HG03469 (cell line): ENCODE data around the gene ZMYM2.
"Not testable (repeated sequence)": the region's sequence is repeated elsewhere in the genome, so short reads cannot be mapped to it uniquely, and the experiment has no call there.

ENCODE experiments used
- ATAC-seq: cut with Tn5 transposase; IDR thresholded peaks from one replicate; pipeline ENCODE4 v1.9.1; 2021; ENCODE audit warnings: mild to moderate bottlenecking, moderate library complexity, moderate number of reproducible peaks; ENCODE audit not compliant: unreplicated experiment

Gene ZMYM2

DNA sequence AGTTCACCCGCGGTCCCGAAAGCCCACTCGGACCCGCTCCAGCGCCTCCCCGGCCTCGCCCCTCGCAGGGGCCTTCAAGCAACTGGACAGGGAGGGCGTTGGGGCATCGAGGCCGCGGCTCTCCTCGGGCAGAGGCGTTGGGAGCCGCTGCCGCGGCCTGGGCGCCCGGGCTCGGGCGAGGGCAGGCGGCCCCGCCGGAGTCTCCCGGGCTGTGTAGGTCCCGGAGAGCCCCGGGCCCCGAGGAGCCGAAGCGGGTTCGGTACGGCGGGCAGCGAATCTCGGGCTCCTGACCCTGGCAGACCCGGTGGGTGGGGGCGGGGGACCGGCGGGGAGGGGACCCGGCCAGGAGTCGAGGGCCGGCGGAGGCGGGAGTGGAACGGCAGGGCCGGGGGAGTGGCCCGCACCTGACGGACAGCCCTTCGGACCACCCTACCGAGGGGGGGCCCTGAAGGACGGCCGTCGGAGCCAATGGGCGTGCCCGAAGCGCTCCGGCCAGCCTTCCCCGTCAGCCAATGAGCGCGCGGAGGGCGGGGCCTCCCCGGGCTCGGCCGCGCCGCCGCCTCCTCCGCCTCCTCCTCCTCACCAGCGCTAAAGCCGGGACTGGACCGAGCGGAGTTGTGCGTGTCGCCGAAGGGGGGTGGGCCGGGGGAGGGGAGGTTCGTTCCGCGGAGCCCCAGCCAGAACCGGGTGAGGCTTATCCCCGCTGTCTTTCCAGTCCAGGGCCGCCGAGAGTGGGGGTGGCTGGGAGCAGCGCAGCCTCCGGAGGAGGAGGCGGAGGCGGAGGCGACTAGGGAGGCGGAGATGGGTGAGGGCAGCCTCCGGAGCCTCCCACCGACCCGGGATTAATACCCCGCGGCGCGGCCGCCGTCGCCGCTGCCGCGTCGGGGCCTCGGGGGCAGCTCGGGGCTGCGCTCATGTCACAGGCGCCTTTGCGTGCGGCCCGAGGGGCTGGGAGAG lies at the start of gene ZMYM2:
TSS of gene ZMYM2 (plus strand) at position 573 of the 957 bp plus-strand sequence. CDS start 34,346 bp downstream, outside the sequence.
- peak; percentile 67 for ATAC-seq

GRCh38 chr13:19910336-19911072 lies 48.0 kb upstream of the ZMYM2 start:
- ATAC-seq: no peak

GRCh38 chr13:19927117-19927748 lies 31.3 kb upstream of the ZMYM2 start:
- no peak for ATAC-seq

DNA sequence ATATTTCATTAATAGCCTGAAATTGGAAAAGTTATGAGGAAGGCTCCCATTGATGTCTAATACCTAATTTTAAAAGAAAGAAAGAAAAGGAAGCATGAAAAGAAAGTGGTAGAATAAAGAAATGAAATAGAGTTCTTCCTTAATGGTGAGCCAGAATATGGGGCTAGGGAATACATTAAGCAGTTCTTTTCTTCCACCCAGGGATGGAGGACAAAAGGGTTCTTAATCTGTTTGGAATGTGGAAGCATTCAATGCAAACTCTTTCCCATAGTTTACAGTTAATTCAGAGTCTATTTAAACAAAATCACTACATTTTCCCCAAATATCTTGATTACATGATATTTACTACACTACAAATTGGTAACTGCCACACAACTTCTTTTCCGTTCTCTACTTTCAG lies 18.4 kb upstream of the ZMYM2 start:
- no peak for ATAC-seq

DNA sequence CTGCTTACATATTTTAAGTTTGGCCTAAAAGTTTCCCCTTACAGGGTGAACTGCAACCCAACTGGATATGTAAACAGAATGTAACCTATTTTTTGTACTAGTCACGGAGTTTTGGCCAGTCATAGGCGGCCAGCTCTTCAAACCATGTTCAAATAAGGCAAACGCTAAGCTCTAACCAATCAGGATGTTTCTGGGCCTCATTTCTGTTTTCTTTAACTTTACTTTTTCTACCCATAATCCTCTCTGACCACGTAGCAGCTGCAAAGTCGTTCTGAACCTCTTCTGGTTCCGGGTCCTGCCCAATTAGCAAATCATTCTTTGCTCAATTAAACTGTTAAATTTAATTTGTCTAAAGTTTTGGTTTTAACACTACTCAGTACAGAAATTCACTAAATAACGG lies 8.2 kb upstream of the ZMYM2 start:
- no peak for ATAC-seq

DNA sequence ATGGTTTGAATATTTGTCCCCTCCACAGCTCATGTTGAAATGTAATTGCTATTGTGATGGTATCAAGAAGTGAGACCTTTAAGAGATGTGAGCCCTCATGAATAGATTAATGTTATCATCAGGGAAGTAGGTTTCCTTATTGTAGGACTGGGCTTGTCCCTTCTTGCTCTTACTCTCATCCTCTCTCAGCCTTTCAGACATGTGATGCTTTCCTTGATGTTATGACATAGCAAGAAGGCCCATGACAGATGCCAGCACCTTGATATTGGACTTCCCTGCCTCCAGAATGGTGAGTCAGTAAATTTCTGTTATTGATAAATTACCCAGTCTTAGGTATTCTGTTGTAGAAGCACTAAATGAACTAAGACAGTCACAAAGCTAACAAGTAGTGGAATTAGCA lies 5.7 kb upstream of the ZMYM2 start:
- no peak for ATAC-seq

GRCh38 chr13:19955873-19956559 lies 2.5 kb upstream of the ZMYM2 start:
- no peak for ATAC-seq

GRCh38 chr13:19957320-19958154 lies 990 bp upstream of the ZMYM2 start:
- ATAC-seq: peak; percentile 21

DNA sequence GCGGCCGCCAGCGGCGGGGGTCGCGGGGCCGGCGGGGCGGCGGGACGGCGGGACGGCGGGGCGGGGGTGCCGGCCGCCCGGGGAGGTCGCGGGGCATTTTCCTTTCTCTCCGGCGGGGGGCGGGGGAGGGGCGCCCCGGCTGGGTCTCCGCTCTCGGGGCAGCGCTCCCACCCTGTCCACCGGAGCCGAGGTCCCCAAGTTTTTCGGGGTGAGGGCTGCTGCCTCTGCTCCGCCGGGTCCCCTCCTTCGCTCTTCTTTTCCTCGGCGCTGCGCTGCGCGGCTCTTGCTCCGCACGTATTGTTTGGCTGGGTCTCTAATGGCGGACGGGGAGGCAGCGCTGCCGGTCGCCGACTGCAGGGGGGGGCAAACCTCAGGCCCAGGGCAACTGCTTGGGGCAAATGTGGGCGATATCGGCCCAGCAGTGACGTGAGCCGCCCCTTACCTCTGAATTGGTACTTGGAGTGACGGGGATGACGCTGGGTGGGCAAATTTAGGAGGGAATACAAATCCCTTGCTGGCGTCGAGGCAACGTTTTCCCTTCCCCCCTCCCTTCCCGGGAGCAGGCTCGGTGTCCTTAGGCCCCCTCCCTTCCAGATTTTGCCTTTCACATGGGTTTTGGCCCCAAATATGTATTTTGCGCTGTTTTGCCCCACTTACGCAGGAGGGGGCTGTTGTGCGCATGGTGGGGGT lies 759 bp downstream of the ZMYM2 start:
- ATAC-seq: no peak

DNA sequence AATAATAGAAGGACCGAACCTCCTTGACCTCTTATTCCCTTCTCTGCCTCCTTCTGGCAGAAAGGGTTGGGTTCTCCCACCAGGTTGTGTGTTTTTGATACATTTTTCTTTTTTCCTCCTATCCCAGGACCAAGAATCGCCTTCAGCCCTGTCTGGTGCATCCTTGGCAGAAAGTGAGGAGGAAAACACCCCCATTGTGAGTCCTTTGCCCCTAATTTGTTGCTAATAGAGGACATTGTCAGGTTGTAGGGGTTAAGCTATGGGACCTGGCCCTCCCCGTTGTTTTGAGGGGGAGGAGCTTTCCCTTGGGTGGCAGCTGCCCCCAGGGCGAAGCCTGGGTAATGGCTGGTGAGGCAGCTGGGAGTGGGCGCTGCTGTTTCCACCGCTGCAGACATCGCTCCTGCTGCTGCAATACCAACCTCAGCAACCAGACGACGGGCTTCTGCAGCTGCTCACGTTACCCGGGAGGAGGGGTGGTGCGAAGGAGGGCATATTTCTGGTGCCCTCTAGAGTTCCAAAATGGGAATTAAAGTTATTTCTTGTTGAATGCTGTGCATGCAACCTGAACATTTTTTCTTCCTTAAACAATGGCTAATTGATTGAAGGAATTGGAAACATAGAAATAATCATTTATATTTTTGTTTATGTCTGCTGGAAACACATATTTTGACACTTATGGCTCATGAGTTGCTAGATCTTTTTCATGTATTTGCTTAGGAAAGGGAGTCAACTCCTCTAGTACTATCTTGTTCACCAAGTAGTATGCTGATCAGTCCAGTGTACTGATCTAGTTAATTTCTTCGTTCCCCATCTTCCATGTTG lies 1.5 kb downstream of the ZMYM2 start:
- peak; percentile 32 for ATAC-seq

DNA sequence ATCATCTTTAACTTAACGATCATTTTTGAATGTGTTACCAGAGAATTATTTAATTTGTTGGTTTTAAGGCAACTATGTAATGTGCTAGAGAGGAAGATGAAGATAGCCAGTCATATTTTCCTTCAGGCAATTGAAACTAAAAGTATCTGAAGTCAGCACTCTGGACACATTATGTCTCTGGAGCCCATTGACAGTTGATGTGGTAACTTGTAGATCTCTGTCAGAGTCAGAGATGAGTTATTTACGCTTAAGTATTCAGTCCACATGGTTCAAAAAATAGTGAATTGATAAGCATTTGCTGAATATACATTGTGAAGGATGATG lies 2.1 kb downstream of the ZMYM2 start:
- no peak for ATAC-seq

DNA sequence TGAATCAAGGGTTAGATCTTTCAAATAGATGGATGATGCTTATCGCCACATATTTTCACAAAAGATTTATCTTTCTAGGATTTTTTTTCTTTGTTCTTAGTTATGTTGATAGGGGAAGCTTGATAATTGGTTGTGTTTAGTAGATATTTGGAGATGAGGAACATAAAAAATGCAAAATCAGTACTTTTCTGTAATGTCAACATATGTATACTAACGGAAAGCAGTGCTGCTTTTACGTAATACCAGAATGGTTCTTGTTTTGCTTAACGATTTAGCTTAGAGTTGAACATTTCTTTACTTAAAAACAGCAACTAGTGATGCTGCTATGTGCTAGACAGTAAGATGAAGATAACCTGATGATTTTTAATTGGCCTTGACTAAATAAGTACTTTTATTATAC lies 3.0 kb downstream of the ZMYM2 start:
- no peak for ATAC-seq

DNA sequence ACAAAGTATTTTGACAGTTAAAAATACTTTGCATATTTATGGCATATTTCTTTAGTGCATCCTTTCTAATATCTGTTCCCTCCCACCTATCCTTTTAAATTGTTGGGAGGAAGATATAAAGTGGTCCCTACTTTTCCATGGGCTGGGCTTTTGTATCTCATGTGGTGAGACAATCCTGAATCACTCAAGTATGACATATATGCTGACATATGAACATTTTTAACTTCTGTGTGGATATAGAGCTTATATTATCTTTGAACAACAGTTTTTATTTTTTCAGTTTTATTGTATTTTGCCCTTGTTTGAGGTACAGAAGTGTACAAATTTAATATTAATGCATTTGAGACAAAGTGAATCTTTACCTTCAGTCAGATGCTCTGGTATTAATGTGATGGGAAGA lies 3.4 kb downstream of the ZMYM2 start:
- no peak for ATAC-seq

GRCh38 chr13:19962894-19963293 lies 4.4 kb downstream of the ZMYM2 start:
- ATAC-seq: no peak

DNA sequence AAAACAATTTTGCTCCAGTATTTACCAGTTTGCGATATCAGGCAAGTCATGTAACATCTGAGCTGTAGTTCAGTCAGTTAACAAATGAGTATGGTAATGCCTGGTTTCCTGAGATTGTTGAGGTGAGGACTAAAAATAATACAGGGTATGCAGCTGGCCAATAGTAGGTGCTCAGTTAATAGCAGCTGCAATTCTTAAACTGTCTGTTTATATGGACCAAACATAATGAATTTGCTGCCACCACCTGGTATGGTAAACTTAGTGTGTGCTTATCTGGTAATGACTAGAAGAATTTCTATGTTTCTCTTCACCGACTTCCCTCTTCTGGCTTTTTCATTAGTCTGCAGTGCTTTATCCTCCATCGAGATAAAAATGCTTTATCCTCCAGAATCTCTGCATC lies 9.1 kb downstream of the ZMYM2 start:
- ATAC-seq: no peak

DNA sequence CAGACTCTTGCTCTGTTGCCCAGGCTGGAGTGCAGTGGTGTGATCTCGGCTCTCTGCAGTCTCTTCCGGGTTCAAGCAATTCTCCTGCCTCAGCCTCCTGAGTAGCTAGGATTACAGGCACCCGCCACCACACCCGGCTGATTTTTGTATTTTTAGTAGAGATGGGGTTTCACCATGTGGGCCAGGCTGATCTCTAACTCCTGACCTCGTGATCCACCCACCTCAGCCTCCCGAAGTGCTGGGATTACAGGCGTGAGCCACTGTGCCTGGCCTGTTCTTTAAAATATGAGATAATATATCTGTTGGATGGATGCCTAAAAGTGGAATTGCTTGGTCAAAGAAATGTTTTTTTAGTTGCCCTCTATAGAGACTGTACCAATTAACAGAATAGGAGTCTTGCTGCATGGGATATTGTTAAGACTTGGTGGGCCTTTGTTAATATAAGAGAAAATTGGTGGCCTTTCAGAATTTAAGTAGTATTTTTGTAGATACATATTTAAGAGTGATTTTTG lies 16.0 kb downstream of the ZMYM2 start:
- not testable (repeated sequence) for ATAC-seq

- no peak for ATAC-seq
Observed at GRCh38 chr13:19978831-19979437, 20.4 kb downstream of the ZMYM2 start.

- no peak for ATAC-seq
Observed at GRCh38 chr13:19981685-19982238, 23.2 kb downstream of the ZMYM2 start.
